Stromal cell of bone marrow (primary cell): Measurements from ENCODE around the gene ARMC7.
"Not testable (repeated sequence)": the region's sequence is repeated elsewhere in the genome, so short reads cannot be mapped to it uniquely, and the experiment has no call there.

Source experiments
- DNase-seq: peaks from one replicate; pipeline ENCODE4 v3.0.0-alpha.2; 2012; ENCODE audit warnings: low read depth

Gene ARMC7

DNA sequence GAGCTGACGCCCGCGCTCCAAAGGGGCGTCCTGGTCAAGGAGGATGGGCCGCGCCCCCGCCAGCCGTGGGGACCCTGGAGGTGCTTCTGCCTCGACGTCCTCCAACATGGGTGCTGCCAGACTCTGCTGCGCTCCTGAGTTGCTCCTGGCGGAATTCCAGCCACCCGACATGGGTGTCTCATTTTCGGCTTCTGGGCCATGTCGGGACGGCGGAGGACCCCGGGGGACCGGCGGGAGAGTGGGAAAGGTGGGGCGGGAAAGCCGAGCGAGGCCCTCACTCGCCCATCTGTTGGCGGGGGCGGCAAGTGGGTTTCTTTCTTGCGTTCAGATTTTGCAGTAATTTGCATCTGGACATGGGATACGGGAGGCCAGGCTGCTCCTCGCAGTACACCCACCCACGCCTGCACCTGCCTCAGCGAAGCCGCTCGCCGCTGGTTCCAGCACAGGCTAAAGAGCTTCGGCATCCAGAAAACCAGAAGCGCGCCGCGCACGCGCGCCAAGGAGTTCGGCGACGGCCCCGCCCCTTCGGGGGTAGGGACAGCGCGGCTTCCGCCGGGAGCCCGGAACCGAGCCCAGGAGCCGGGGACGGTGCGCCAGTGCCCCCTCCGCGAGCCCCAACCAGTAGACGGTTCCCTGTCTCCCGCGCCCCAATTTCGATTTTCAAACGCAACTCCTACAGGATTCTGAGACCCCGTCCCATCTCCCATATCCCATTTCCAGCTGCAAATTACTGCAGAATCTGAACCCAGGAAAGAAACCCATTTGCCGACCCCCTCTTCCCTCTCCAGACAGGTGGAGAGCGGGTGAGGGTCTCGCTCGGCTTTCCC, at the start of gene ARMC7:
ARMC7 (plus strand) TSS at position 563 of the 827 bp plus-strand sequence. CDS start 320 bp downstream, outside the sequence.
- DNase-seq = peak; percentile 58

DNA sequence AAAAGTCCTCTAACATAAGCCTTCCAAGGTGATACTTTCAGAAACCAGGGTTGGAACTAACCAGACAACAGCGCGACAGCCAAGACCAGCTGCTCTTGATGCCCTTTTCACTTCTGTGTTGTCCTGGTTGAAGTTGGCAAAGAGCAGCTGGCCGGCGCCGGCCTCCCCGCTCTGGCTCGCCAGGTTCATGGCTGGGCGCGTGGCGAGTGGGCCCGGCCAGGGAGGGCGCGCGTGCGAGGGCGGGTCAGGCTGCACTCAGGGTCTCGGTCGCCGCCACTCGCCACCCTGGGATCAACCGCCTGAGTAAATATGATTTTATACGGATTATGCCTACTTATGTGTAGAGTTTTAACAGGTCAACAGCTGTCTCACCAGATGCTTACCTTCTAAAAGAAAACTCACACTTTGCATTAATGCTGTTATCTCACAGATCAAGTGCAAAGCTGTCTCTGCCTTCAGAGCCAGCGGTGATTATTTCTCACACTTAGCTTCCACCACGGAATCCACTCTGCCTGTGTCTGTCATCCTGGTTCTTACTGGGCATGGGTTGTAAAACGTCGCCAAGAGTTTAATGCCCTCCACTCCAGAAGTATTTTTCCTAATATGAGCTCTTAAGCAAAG, 49.2 kb upstream of the ARMC7 start:
- DNase-seq = no peak

DNA sequence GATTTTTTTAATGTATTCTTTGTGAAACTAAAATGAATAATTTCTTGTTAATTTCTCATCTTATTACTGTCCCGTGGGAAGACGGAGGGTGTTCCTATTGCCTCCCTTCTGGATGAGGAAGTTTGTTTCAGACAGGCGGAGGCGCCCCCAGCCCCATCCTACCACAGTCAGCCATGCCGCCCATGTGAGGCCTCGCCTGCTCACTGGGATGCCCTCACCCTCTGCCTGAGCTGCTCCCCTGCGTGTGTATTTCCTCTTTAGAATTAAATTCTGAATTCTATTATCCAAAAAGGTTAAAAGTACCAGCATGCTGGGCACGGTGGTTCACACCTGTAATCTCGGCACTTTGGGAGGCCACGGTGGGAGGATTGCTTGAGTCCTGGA, 48.7 kb upstream of the ARMC7 start:
- no peak for DNase-seq

DNA sequence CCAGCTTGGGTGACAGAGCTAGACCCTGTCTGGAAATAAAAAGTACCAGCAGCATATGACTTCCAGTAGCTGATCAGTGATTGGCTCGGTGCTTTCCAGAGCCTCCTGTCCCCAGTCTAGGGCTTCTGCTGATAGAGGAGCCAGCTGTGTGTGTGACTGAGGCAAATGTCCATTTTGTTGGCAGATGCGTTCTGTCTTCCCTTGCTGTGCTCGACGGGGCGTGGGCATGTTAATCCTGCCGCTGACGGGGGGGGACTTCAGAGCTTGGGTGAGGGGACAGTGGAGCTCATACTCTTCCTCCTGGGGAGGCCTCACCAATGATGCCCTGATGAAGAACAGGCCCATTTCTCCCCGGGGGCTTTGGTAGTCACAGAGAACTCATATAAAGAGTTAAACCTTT, 48.2 kb upstream of the ARMC7 start:
- no peak for DNase-seq

DNA sequence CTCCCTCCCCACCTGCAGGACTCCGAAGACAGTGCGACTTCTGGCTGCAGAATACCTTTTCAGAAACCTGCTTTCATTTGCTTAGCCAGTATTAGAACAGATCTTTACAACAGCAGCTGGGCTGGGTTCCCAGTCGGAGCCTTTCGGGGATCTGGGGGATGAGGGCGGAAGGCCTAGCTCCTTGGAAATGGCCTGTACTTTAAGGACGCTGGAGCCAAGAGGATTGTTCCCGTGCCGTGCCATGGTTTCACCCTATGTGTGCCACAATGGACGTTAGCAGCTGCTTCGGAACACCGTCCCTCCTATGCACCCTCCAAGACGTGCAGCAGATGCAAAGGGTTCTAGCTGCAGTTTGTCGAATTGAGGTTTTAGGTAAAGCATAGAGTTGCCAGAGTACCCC, 46.6 kb upstream of the ARMC7 start:
- no peak for DNase-seq

DNA sequence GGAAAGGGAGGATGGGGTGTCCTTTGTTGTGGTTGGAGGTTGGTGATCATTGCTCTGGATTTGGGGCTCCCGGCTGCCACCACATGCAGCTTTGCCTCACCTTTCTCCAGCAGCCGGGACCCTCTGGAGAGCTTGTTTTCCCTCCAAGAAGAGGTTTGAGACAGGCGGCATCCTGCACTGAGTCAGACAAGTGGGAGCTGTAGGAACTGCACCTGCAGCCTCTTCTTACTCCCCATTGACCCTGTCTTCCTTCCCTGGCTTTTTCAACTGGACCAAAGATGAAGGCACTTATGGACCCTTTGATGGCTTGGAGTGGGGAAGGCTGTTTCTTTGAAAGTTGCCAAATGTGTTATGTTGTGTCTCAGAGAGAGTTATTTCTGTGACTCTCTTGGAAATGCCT, 46.1 kb upstream of the ARMC7 start:
- no peak for DNase-seq

DNA sequence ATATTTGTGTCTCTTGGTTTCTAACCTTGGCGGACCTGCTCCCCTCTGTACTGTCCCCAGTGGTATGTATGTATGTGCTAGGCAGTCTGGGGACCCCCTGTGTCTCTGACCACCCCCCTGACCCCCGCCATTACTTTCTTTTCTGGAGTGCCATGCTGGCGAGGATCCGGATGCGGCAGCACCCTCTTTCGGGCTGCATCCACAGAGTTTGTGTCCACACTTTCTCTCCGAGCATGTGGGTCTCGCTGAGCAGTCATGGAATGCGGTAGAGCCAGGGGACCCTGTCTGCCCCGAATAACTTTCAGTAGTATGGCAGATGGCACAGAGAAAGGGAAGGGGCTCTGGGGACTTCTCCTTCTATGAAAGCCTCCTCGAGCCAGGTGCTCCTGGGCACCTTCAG, 45.7 kb upstream of the ARMC7 start:
- no peak for DNase-seq

DNA sequence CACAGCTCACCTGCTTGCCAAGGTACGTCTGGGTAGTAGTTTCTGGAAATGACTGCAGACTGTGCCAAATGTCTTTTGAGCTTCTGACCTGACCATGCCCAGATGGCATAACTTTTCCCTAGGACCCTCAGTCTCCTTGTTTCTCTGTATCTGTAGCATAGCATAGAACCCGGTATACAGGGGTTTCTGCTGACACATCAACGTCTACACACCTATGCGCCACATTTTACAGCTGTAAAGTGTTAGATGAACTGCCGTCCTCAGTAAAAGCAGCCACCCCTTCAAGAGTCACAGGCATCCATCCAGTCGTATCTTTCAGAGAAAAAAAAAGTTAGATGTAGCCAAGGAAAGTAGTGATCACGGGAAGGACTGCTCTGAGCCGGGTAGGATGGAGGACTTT, 45.3 kb upstream of the ARMC7 start:
- DNase-seq = no peak

DNA sequence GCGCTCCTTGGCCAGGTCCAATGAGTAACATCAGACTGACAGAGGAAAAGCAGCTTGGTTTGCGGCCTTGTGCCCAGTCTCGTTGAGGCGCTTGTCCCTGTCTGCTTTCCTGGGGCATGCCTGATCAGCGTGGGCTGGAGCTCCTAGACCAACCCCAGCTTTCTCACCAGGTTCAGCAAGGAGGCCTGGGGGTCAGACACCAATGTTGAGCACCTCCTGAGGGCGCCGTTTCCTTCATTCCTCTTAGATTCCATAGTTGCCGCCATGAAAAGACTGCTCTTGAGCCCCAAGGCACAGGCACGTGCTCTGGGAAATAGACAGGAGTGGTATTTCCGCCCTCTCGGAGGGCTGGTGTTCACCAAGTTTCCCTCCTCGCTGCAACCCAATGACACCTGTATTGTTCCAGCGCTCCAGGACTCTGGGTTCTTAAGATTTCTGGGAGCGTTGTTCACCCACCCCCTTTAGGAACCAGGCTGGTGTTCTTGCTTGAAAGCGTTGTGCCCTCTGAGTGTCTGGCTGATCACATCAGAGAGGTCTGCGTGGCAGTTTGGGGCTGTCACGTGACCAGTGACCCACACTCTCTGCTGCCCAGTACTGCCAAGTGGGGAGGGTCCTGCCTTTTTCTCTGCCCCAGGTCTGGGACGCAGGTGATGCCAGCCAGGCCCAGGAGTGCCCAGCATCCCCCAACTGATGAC, 44.8 kb upstream of the ARMC7 start:
- no peak for DNase-seq

DNA sequence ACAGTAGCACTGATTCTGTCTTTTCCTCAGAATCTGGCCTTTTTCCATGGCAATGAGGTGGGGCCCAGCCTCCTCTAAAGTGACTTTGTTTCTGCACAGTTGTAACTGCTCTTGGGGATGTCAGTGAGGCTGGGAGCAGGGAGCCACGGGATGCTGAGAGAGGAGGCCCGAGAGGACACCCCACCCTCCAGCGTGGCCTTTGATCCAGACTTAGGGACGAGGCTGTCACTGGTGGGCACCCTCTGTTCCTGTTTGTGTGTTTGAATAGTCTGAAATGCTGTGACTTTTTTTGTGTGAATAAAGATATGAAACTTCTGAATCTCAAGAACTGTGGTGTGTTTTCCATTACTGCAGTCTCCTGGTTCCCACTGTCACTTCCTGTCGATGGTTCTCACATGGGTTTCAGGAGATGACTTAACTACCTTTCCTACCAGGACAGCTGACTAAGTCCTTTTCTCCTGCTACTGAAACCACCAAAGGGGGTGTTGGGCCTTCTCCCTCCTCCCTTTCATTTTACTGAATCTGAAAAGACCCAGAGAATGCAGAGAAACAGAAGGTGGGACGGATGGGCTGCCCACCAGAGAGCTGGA, 44.1 kb upstream of the ARMC7 start:
- DNase-seq = no peak

DNA sequence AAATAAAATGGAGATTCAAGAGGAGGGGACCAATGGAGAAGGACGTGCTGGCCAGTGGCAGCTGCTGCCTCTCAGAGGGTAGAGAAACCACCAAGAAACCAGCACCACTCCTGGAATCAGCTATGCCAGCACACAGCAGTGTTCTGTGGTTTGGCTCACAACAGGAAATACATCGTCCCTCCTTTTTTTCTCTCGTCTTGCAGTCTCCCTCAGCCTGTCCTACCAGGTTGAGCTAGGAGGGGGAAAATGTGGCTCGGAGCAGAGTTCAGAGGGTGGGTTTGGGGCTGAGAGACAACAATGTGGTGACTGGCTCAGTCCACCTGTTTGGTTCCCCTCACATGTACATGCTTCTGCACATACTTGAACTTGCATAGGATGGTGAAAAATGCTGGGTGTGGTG, 41.9 kb upstream of the ARMC7 start:
- no peak for DNase-seq

DNA sequence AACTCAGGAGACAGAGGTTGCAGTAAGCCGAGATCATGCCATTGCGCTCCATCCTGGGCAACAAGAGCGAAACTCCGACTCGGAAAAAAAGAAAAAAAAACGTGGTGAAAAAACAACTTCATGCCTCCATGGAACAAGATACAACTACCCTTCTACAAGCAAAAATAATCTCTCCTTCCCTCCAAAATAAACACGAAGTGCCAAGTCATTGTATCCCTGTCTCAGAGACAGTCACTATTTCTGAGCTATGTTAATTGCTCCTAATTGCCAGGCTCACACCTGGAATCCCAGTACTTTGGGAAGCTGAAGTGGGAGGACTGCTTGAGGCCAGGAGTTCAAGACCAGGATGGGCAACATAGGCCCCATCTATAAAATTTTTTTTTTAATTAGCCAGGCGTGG, 41.0 kb upstream of the ARMC7 start:
- no peak for DNase-seq

DNA sequence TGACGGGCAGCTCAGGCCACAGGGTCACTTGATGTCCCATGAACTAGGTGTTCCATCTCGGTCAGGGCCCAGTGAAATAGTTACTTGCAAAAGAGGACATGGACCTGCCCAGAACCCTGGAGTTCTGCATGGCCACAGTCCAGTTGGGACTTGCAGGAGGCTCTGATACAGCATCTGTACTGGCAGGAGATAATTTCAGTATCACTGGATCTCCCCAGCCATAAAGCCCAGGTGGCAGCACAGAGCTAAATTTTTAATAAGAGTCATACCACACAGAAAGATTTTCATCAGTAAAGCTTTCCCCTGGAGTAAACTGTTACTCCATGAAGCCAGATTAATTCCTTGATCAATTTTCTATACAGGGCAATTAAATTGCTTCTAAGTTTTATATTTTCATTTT, 40.0 kb upstream of the ARMC7 start:
- no peak for DNase-seq

DNA sequence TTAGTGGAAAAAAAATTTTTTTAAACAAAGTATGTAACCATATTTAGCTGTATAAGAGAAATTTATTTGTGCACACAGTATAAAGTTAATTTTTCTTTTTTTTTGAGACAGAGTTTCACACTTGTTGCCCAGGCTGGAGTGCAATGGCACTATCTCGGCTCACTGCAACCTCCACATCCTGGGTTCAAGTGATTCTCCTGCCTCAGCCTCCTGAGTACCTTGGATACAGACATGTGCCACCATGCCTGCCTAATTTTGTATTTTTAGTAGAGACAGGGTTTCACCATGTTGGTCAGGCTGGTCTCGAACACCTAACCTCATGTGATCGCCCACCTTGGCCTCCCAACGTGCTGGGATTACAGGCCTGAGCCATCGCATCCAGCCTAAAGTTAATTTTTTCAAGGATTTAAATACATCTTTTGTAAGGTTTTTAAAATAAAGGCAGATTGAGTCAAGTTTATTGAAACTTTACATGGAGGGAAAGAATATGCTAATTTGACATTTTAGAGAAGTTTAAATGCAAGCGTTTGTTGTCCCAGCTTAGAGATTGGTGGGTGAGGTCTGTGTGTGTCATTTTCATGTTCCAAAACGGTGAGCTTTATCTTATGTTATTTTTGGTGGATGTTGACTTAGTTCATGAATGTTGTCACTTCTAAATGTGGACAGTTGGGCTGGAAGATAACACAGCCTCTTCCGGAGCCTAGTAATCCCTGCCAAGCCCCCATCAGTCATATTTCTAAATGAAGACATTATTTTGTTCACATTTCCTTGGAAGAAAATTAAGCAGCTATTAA, 38.1 kb upstream of the ARMC7 start:
- not testable (repeated sequence) for DNase-seq

DNA sequence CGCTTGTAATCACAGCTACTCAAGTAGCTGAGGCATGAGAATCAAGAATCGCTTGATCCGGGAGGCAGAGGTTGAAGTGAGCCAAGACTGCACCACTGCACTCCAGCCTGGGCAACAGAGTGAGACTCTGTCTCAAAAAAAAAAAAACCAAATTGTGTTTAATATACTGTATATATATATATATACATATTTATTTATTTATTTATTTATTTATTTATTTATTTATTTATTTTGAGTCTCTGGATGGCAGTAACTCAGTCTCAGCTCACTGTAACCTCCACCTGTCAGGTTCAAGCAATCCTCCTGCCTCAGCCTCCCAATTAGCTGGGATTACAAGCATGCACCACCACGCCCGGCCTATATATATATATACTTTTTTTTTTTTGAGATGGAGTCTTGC, 36.9 kb upstream of the ARMC7 start:
- DNase-seq = not testable (repeated sequence)

DNA sequence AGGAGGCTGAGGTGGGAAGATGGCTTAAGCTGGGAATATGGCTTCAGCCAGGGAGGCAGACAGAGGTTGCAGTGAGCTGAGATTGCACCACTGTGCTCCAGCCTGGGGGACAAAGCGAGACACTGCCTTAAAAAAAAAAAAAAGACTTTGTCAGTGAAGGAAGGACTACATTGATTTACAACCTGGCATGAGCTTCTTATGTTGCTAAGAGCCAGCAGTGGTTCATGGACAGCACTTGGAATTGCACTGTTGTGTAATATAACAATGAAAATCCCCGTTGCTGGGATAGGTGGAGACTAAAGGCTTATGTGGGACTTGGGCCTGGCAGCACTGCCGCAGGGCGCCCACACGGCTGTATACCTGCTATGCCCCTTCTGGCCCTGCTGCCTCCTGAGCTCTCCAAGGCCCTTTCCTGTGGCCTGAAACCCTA, 36.1 kb upstream of the ARMC7 start:
- no peak for DNase-seq

DNA sequence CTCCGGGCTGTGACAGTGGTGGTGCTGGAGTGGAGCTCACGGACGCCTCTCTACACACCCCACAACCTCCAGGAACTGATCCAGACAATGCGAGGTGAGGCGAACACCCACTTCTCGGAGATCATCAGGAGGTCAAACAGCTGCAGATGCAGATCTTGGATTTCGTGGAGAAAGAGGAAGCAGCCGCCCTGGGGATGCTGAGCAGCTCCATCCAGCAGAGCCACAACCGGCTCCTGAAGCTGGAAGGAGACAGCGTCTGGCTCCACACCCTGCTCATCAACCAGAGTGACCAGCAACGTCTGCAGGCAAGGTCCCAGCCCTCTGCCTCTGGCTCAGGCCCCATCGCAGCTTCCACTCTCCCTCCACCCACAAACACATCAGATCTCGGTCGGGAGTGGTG, 35.2 kb upstream of the ARMC7 start:
- no peak for DNase-seq

DNA sequence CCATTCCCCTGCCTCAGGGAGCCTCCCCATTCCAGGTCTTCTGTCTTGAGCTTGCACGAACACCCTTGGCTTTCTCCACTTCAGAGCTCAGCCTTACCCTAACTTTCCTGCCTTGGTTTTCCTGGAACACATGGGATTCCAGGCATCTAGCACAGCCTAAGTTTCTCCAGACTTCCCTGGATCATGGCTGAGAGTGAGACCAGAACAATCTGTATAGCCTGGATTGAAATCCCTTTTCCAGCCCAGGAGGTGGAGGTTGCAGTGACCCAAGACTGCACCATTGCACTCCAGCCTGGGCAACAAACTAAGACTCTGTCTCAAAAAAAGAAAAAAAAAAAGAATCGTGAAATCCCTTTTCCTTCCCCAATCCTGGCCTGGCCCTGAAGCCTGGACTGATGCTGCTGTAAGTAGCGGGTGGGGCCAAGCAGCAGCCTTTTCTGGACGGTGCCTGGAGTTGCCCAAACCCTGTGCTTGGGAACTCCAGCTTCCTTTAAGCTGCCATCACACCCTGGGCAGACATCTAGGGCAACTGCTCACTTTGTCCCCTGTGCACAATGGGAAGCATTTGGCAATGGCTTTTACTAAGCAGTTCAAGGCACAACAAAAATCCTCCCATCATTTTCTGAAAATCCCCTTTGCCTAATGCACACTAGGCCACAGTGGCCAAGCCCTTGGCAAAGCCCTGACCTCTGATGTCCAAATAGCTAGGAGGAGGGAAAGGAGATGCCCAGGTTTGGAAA, 34.0 kb upstream of the ARMC7 start:
- DNase-seq = no peak

DNA sequence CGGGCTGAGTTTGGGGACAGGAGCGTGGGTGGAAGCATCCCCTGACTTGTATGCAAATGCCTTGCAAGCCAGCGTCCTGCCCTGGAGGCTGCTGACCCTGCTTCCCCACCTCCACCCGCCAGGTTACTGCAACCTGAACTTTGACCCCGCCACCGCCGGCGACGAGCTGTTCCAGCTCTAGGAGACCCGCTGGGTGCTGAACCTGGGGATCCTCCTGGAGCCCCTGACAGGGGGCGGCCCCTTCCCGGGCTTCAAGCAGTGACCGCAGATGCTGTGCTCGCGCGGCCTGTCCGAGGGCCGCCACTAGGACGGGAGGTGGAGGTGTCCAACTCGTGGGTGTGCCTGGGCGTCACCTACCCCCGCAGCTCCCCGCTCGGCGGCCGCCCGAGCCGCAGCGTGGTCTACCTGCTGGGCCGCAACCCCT, 32.7 kb upstream of the ARMC7 start:
- DNase-seq = no peak

DNA sequence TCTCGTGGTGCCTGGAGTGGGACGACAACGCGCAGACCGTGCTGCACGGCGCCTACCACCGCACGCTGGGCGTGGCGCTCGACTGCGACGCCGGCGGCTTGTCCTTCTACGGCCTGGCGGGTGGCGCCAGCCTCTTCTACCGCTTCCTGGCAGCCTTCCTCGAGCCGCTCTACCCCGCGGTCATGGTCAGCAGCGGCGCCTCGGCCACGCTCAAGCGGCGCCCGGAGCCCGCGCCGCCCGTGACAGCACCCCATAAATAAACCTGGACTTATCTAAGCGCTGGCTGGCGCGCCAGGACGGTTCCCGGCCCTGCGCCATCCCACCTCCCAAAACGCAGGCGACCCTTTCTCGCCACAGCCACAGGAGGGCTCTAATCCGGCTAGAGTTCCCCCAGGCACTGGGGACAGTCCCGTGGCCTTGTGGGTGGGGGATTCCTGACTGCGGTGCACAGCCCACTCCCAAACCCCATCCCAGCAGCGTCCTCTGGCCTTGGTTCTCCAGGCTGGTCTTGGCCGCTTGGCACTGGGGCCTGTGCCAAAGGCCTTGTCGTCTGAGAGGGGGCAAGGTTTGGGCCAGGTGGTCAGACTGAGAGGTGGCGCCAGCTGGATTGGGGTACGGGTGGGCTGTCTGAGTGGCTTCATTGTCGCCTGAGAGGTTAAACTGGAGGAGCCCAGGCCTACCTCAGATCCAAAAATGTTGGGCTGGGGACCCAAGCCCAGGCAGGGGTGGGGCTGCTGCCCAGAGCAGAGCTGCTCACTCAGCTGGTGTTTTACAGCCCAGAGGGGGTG, 32.1 kb upstream of the ARMC7 start:
- no peak for DNase-seq
